Dedifferentiated amniotic fluid mesenchymal stem cell (primary cell): Measurements from ENCODE around the gene EYA2.
"Not testable (repeated sequence)": the region's sequence is repeated elsewhere in the genome, so short reads cannot be mapped to it uniquely, and the experiment has no call there.

Experiments
- DNase-seq: peaks from one replicate; pipeline ENCODE4 v3.0.0-alpha.2; 2016; ENCODE audit errors: extremely low spot score

The EYA2 gene

DNA sequence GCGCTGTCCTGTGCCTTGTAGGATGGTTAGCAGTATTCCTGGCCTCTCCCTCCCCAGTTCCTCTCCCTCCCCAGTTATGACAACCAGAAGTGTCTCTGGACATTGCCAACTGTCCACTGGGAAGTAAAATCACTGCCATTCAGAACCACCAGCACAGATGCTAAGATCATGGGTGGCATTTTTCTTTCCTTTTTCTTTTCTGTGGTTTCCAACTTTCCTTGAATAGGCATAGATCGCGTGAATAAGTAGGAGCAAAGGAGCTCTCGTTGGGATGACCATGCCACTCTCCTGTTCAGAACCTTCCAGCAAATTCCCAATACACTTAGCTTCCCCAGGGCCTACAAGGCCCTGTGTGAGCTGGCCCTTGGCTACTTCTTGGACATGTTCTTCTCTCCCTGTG is 59.0 kb downstream of the EYA2 start:
- no peak for DNase-seq

DNA sequence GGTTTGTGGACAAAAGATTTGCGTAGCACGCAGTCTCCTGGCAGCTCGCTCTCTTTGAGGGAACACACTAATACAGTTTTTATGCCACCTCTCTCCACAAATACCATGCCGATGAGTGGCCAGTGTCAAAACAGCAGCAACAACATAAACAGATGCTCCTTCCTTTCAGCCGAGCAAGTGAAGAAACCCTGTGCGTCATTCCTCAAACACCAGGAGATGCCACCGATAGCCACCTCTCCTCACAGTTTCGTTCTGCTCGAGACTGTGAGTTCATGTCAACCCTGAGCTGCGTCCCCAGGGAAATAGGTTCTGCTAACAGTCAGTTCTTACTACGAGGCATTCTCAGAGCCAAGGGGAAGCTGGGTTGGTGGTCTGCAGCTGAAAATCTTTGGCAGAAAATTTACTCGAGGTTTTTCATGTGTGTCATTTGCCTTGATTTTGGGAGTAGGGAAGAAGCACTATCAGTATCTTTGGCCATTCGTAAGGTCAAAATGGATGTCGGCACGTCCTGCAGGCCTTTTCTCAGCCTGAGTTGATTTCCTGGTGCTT is 59.9 kb downstream of the EYA2 start:
- DNase-seq: peak; percentile 92

DNA sequence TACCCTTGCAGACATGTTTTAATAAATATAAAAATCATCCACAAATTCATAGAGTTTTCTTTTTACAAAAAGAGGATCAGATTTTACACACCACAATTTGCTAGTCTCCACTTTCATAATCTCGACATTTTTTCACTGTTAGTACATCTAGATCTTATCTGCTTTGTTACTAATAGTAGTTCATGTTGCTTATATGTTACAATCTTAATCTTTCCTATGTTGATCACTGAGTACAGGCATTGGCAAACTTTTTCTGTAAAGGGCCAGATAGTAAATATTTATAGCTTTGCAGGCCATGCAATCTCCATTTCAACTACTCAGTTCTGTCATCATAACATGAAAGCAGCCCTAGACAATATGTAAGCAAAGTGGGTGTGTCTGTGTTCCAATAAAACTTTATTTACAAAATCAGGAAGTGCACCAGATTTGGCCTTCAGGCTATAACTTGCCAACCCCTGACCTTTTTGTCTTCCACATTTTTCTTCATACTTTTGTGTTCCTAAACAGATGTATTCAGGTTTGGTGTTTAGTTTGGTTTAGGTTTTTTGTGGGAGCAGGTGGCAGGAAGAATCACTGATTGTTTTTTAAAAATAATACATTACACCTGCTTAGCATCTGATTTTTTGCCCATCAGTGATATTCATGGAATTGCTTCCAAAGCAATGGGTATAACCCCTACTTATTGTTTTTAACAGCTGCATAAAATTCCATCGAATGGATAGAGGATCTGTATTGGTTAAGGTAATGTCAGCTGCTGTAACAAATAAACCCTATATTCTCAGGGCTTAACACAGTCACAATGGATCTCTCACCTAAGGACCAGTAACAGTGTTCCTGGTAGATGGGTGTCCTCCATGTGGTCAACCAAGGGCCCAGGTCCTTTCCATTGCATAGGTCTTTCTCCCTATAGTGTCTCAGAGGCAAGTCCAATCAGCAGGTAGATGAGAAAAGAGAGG is 61.2 kb downstream of the EYA2 start:
- no peak for DNase-seq

DNA sequence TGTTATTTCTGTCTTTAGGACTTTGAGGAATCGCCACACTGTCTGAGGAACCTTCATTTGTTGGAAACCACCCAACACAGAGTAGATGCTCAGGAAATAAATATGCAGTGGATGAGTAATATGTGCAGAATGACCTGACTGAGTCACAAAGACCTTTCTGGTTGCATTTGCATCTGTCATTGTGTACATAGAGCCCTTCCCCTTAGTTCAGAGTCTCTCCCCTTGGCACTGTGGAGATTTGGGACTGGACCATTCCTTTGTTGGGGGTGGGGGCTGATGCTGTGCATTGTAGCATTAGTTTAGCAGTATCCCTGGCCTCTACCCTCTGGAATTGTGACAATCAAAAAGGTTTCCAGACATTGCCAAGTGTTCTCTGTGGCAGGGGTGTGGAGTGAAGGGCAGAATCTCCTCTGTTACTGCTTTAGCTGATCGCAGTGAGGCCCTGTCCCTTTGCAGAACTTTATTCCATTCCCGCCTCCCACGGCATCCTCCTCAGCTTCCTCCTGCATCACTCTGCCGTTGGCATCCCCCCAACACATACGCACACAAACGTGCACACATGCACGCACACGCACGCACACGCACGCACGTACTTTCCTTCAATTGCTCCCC is 64.5 kb downstream of the EYA2 start:
- peak; percentile 75 for DNase-seq

DNA sequence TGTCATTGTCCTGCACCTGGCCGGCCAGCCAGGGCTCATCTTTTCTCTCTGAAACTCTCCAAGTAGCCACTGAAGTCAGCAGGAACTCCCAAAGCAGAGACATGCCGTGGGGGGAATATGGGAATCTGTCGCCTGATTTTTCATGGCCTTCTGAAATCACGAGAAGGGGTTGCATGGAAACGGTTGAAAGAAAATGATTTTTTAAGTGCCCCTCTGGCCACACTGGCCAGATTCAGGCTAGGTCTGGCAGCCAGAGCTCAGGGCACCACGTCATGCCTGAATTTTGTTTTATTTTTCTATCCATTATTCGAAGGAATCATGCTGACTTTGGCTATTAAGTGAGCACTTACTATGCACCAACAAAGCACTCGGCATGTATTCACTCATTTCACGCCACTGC is 65.2 kb downstream of the EYA2 start:
- DNase-seq: no peak

DNA sequence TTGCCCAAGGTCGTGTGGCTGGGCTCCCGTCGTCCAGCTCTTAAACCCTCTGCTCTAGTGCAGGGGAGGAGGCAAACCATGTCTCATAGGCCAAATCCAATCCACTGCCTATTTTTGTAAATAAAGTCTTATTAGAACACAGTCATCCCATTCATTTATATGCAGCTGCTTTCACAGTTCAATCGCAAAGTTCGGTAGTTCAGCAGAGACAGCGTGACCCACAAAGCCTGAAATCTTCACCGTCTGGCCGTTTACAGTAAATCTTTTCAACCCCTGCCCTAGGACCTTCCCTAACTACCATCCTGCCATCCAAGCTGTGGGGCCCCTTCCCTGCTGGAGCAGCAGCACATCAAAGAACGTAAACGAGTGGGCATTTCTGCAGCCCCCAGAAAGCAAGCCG is 65.9 kb downstream of the EYA2 start:
- no peak for DNase-seq

DNA sequence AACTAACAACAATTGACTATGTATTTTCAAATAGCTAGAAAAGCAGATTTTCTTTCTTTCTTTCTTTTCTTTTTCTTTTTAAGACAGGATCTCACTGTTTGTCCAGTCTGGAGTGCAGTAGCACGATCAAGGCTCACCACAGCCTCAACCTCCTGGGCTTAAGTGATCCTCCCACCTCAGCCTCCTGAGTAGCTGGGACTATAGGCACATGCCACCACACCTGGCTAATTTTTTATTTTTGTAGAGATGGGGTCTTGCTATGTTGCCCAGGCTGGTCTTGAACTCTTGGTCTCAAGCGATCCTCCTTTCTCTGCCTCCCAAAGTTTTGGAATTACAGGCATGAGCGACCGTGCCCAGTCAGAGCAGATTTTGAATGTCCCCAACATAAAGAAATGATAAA is 67.3 kb downstream of the EYA2 start:
- DNase-seq: not testable (repeated sequence)

DNA sequence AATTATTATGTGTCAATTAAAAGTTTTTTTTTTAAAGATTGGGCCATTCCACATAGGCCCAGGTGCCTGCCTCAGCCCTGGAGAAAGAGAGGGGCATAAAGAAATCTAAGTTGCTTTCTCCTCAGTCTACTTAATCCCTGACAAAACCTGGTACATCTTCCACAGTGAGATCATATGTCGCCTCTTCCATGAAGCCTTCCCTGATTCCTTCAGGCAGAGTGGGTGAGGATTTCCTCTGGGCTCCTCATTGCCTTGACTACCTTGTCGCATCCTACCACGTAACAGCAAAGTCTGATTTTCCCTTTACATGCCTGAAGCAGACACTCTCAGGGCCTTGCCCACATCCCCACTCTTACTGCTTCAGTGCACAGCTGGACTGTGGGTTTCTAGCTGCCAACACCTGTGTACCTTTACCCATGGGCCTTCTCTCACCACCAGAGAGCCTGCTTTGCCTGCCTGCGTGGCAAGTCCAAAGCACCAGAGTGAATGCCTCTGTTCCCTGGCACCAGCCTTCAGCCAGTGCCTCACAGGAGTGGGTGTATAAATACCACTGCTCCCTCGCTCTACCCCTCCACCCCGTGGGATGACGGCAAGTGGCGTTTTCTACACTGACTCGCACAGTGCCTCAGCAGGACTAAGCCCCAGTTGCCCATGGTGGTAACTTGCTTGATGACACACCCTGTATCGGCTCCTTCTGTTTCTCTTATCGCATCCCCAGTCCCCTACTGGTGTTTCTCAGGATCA is 68.0 kb downstream of the EYA2 start:
- DNase-seq: no peak

DNA sequence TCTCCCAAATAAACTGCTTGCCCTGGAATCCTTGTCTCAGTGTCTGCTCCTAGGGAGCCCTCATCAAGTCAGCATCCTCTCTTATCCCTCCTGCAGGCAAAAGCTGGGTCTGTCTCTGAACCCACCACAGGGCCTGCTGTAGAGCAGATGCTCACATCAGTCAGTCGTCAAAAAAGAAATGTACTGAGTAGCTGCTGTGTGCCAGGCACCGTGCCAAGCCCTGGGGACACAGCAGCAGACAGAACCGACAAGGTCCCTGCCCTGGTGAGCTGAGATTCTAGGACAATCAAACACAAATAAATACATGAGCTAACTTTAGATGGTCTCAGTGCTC is 68.5 kb downstream of the EYA2 start:
- DNase-seq: no peak

DNA sequence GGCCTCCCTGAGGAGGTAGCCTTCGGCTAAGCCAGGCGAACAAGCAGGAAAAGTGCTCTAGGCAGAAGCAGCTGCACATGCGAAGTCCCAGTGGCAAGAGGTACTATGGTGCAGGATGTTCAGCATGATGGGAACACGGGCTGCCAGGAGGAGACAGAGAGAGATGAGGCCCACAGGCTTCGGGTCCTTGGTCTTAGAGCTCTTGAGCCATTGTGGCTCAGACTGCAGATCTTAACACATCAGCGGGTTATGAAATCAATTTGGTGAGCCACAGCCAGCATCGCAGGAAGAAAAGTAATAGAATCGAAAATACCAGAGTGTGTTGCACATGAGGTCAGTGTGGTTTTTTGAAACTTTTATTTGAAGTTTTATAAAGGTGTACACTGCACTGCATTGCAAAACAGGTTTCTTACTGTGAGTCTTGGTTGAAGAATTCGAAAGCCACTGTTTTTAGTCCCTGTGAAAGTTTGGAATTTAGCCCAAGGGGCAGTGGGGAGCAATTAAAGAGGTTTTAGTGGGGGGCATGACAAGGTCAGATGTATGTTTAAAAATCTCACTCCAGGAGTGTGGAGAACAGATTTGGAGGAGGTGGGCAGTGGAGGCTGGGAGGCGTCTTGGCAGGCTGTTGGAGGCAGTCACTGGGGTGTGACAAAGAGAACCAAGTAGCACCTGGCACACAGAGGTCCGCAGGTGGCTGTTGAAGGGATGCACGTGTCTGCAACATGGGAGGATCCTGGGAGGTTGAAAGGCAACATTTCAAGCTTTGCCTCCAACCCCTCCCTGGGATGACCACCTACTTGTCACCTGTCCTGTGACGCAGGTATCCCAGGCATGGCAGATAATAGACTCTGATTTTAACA is 69.3 kb downstream of the EYA2 start:
- no peak for DNase-seq

DNA sequence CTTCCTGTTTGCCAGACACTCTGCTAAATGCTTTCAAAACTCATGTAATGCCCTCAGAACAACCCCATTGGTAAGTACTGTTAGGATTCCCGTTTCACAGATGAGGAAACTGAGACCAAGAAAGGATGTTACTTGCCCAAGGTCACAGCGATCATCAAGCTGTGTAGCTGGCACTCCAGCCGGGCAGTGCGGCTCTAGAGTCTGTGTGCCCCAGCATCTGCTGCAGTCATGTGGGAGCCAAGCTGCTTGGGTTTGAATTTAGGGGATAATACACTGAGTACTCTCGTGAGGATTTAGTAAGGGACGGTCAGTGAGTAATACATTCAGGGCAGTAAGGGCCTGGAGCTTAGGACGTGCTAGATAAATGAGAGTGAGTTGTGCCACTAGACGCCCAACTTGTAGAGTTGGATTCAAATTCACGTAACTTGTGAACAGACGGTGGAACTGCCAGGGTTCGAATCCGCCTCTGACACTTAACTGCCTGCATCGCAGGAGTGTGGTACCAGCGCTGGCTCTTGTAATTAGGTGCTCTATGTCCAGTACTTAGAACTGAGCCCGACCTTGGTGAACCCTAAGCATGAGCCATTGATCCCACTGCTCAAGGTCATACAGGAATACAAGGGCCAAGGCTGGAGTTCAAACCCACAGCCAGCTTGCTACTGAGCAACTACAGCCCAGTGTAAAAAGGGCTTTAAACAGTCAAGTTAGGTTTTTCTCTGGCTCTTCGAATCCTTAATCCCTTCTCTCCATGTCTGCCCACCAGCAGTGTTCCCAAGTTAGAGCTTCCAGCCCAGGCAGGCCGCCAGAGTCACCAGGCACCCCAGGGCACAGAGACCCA is 70.2 kb downstream of the EYA2 start:
- DNase-seq: no peak

DNA sequence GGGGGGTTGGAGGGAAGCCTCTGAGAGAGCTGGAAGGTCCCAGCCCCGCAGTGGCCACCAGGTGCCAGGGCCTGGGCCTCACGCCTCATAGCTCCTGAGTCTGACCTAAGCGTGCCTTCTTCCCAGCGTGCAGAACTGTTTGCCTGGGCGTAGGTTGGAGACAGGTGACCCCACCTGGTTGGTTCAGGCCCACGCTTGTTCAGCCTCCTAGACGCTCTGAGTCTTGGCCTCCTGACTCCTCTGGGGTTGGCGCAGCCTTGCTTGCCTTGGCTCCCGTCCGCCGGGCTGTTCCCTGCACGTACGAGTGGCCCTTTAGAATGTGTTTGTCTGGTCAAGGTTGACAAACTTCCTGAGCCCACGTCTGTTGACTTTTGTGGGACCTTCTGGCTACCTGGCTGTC is 70.8 kb downstream of the EYA2 start:
- DNase-seq: no peak

DNA sequence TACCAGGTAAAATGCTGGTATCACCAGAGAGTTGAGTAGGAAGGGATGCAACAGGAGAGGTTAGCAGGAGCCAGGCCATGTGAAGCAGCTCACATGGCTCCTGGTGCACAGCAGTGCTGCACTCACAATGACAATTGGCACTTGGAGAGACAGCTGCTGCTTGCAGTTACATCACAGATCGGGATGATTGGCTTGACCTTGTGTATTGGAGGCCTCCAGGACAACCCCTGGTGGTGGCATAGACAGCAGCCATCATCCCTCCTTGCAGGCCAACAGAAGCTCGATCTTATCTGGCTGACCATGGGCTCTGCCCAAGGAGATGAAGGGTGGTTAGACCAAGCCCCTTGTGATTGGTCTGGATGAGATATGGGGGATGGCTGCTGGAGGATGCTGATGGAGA is 73.0 kb downstream of the EYA2 start:
- DNase-seq: no peak

DNA sequence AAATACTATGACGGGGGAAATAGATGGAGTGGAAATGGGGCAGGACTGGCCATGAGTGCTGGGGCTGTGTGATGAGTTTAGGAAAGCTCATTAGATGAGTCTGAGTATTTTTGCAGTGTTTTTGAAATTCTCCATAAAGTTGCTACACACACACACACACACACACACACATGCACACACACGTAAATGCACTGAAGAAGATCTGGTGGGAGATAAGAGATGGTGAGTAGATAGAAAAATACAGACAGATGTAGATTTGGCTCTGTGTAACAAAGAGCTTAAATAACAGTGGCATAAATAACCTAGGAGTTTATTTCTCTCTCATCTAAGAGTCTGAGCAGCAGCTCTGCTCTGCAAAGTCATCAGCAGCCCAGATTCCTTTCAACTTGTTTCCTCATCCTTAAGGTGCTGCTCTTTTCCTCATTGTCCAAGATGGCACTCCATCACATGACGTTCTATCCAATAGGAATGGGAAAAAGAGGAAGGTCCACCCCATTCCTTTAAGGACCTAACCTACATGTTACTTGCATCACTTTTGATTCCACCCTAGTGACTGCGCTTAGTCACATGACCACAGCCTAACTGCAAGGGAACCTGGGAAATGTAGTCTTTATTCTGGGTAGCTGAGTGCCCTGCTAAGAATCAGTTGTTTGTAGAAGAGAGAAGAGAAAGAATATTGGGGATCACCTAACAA is 76.4 kb downstream of the EYA2 start:
- peak; percentile 89 for DNase-seq

DNA sequence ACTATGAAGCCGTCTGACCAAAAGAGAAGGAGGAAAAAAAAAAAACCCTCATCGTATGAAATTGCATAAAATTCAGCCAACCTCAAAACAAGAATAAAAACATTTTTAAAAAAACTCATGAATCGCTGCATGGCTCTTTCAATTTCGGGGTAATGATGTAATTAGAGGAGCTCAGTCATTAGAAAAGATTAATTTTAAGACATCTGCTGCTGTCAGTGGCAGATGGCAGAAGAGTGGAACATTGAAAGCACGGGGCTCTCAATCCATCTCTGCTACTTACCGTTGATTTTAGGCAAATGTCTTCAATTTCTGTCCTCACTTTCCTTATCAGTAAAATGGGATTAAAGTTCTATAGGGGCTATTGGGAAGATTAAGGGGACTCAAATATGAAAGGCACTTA is 79.1 kb downstream of the EYA2 start:
- no peak for DNase-seq

DNA sequence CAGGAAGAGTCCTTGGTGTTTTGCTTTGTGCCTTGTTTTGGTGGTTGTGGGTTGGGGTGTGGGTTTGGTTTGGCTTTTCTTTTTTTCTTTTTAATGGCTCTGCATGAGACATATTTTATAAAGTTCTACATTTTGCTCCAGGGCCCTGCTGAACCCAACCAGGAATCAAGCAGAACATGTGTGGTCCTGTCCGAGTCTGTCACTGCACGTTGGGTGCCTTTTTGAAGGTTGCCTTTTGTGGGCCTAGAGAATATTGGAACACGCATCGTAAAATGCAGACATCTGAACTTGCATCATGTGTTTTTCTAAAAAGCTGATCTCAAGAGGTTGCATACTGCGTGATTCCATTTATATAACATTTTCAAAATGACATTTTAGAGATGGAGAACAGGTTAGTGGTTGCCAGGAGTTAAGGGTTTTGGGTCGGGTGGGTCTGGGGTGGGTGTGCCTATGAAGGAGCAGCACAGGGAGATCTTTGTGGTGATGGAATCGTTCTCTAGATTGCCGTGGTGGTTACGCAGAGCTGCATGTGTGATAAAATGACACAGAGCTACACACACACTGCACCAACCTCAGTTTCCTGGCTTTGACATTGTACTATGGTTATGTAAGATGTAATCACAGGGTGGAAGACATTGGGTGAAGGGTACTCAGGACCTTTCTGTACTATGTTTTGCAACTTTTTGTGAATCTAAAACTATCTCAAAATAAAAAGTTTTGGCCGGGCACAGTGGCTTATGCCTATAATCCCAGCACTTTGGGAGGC is 80.2 kb downstream of the EYA2 start:
- no peak for DNase-seq

DNA sequence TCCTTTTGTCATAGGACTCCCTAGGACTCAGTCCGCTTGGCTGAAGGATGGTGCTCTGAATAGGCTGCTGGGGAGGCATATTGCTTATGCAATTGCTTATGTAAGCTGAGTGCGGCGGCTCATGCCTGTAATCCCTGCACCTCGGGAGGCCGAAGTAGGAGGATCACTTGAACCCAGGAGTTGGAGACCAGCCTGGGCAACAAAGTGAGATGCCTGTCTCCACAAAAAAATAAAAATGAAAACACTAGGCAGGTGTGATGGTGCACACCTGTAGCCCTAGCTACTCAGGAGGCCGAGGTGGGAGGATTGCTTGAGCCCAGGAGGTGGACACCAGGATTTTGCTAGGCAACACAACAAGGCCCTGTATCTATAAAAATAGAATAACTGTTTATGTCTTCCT is 81.3 kb downstream of the EYA2 start:
- DNase-seq: no peak

DNA sequence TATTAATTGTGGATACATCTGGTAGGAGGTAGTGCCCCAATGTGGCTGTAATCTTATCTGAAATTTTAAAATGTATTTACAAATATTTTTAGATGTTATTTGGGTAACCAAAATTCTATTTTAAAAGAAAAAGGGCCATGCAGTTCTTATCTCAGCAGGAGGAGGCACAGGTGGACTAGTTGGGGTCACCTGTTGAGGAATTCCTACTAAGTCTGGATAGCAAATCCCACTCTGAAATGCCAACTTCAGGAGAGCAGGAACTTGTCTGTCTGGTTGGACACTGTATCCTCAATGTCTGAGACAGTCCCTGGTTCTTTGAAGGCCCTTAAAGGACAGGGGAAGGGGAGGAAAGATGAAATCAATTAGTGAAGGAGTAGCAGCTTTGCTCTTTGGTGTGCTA is 82.6 kb downstream of the EYA2 start:
- no peak for DNase-seq

DNA sequence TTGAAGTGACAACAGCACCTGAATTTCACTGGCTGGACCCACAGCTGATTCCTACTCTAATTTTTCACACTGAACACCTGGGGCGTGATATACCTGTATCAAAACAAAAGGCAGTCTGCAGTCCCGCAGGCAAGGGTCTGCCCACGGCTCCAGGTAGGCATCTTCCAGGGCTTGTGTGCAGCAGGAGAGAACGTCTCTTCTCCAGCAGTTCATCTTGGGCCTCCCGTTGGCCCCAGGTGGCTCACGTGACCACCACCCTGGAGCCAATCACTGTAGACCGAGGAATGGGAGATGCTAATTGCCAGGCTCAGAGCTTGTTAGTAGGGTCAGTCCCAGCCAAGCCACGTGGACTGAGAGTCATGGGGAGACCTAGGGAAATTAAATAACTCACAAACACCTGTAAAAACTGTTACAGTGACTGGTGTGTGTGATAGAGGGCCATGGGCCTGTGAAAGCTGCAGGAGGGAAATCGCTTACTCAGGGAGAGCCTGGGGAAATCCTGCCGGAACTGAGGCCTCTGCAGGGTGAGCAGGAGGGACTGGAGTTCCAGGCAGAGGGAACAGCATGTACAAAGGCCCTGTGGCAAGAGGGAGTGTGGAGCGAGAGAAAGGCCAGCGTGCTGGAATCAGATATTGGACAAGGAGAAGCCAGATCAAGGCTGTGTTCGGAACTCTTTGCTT is 83.4 kb downstream of the EYA2 start:
- no peak for DNase-seq
